ENCODE data around the gene CD38. TPM values are rescaled to one million over a fixed set of nuclear protein-coding genes. Genes with fewer than 3 reads are reported as not detected.

Gene CD38
- total and polyA plus RNA-seq, 2 experiments from 2014 or later: 0.13 to 1.1 TPM

DNA sequence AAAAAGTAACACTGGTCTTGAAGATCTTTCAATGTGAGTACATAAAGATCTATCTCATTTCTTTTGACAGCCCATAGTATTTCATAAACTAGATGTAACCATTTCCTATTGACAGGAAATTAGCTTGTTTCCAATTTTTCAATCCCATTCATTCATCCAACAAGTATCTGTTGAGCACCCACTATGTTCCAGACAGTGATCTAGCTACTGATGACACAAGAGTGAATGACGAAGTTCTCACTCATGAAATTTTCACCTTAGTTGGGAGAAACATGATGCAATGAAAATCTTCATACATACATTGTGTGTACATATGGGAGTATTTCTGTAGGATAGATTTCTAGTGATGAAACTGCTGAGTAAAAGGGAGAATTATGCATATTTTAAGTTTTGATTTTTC is 1.7 kb downstream of the CD38 start:
- no peak for TF ChIP-seq CTCF (IDR thresholded peaks at IDR 0.05; ENCODE audit: poor library complexity)
- no peak for TF ChIP-seq EZH2 (IDR thresholded peaks at IDR 0.05; ENCODE audit: borderline replicate concordance)
- no peak for TF ChIP-seq EZH2phosphoT487 (IDR thresholded peaks at IDR 0.05; ENCODE audit: low read depth, severe bottlenecking, unreplicated experiment)
- H3K4me1 ChIP-seq (ENCODE audit: insufficient read depth): peaks cover 11% of the 10 kb centered on the region
- WGBS (ENCODE audit: low lambda C conversion rate, missing lambda C conversion rate): 88% methylated on average over 1 of the region's 1 CpG
- peak overlapping the region; percentile 60 for H2AFZ ChIP-seq
- peak overlapping the region; percentile 55 for H3K4me3 ChIP-seq
- H3K9me2 ChIP-seq (replicated peaks; ENCODE audit: insufficient read depth): no peaks in the 10 kb centered on the region
- H3K36me3 ChIP-seq (replicated peaks; ENCODE audit: insufficient read depth, low read depth): no peaks in the 10 kb centered on the region
- no peak for DNase-seq (ENCODE audit: low spot score)
- no peaks in the 10 kb centered on the region for H4K20me1 ChIP-seq (ENCODE audit: insufficient read depth, poor library complexity, severe bottlenecking)
- H3K79me2 ChIP-seq: no peaks in the 10 kb centered on the region
- peaks cover 62% of the 10 kb centered on the region for H3K27me3 ChIP-seq
- H3K4me2 ChIP-seq: peak overlapping the region; percentile 97
- H3K27ac ChIP-seq: no peak overlapping the region
- no peaks in the 10 kb centered on the region for H3K9me3 ChIP-seq (ENCODE audit: low read depth)

GRCh38 chr4:15781427-15782095 is 3.4 kb downstream of the CD38 start:
- Histone ChIP-seq H3K9me2 (replicated peaks; ENCODE audit: insufficient read depth) (no peaks in the 10 kb centered on the region), H3K4me2 (no peak overlapping the region), H3K27me3 (peaks cover 50% of the 10 kb centered on the region), H3K4me1 (ENCODE audit: insufficient read depth) (peaks cover 11% of the 10 kb centered on the region), H3K27ac (no peak overlapping the region), H2AFZ (no peak overlapping the region), H3K4me3 (no peak overlapping the region), H3K36me3 (replicated peaks; ENCODE audit: insufficient read depth, low read depth) (no peaks in the 10 kb centered on the region), H3K79me2 (no peaks in the 10 kb centered on the region), H3K9me3 (ENCODE audit: low read depth) (no peaks in the 10 kb centered on the region), H4K20me1 (ENCODE audit: insufficient read depth, poor library complexity, severe bottlenecking) (no peaks in the 10 kb centered on the region)
- 87% methylated on average over 6 of the region's 6 CpGs for WGBS (ENCODE audit: low lambda C conversion rate, missing lambda C conversion rate)
- TF ChIP-seq CTCF (IDR thresholded peaks at IDR 0.05; ENCODE audit: poor library complexity) (no peak), EZH2 (IDR thresholded peaks at IDR 0.05; ENCODE audit: borderline replicate concordance) (no peak), EZH2phosphoT487 (IDR thresholded peaks at IDR 0.05; ENCODE audit: low read depth, severe bottlenecking, unreplicated experiment) (no peak)
- DNase-seq (ENCODE audit: low spot score): no peak

GRCh38 chr4:15783676-15784075 is 5.5 kb downstream of the CD38 start:
- no peaks in the 10 kb centered on the region for H3K79me2 ChIP-seq
- H3K27ac ChIP-seq: no peak overlapping the region
- DNase-seq (ENCODE audit: low spot score): no peak
- no peaks in the 10 kb centered on the region for H4K20me1 ChIP-seq (ENCODE audit: insufficient read depth, poor library complexity, severe bottlenecking)
- H3K9me2 ChIP-seq (replicated peaks; ENCODE audit: insufficient read depth): no peaks in the 10 kb centered on the region
- H3K36me3 ChIP-seq (replicated peaks; ENCODE audit: insufficient read depth, low read depth): no peaks in the 10 kb centered on the region
- no peak overlapping the region for H3K4me2 ChIP-seq
- WGBS (ENCODE audit: low lambda C conversion rate, missing lambda C conversion rate): 82% methylated on average over 4 of the region's 4 CpGs
- H2AFZ ChIP-seq: no peak overlapping the region
- peaks cover 11% of the 10 kb centered on the region for H3K4me1 ChIP-seq (ENCODE audit: insufficient read depth)
- H3K27me3 ChIP-seq: peaks cover 30% of the 10 kb centered on the region
- no peaks in the 10 kb centered on the region for H3K9me3 ChIP-seq (ENCODE audit: low read depth)
- no peak overlapping the region for H3K4me3 ChIP-seq
- TF ChIP-seq EZH2 (IDR thresholded peaks at IDR 0.05; ENCODE audit: borderline replicate concordance) (no peak), CTCF (IDR thresholded peaks at IDR 0.05; ENCODE audit: poor library complexity) (no peak)
